LoVo (cell line): Measurements from ENCODE around the gene FARSA.
"Not testable (repeated sequence)": the region's sequence is repeated elsewhere in the genome, so short reads cannot be mapped to it uniquely, and the experiment has no call there.

Source experiments
- DNase-seq: peaks from one replicate; pipeline ENCODE4 v3.0.0-alpha.2; 2016; ENCODE audit warnings: low spot score

FARSA gene

DNA sequence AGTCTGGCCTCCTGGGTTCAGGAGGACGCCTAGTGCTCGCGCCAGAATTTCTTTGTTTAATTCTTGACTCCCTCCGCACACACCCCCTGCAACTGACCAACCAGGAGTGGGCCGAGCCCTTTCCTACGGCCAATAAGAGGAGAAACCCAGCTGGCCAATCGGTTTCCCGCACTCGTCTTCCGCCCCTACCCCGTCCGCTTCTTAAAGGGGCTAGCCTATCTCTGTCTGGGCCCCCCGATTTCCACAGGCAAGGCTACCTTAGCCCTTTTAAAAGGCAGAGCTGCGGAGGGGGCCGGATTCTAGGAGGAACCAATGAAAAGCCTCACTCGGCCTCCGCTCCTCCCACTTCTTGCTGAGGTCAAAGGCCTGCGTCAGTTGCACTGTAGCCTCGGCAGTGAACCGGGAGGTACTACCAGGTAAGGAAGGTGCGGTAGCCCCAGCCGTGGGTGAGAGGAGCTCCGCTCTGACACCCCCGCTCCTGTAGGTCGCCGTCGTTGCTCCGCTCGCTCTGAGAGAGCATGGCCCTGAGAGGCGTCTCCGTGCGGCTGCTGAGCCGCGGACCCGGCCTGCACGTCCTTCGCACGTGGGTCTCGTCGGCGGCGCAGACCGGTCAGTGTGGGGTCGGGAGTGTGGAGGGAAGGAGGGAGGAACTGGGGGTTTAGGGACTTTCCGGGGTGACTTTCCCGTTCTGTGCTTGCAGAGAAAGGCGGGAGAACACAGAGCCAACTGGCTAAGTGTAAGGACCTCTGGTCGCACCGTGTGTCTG, 42.5 kb downstream of the FARSA start, which contains the start of gene GCDH:
GCDH (plus strand) TSS at position 374 of the 766 bp plus-strand sequence; CDS start at position 519, 145 bp downstream.
- DNase-seq = peak; percentile 99

DNA sequence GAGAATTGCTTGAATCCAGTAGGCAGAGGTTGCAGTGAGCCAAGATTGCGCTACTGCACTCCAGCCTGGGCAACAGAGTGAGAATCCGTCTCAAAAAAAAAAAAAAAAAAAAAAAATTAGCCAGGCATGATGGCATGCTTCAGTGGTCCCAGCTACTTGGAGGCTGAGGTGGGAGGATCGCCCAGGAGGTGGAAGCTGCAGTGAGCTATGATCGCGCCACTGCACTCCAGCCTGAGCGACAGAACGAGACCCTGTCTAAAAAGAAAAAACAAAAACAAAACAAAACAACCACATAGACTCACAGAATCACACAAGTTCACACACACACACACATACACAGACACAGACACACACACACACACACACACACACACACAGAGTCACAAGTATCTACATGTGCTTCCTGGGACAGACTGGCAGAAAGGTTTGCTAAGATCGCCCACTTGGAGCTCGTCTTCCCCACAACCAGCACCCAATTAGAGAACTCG, 43.2 kb downstream of the FARSA start:
- DNase-seq = not testable (repeated sequence)

DNA sequence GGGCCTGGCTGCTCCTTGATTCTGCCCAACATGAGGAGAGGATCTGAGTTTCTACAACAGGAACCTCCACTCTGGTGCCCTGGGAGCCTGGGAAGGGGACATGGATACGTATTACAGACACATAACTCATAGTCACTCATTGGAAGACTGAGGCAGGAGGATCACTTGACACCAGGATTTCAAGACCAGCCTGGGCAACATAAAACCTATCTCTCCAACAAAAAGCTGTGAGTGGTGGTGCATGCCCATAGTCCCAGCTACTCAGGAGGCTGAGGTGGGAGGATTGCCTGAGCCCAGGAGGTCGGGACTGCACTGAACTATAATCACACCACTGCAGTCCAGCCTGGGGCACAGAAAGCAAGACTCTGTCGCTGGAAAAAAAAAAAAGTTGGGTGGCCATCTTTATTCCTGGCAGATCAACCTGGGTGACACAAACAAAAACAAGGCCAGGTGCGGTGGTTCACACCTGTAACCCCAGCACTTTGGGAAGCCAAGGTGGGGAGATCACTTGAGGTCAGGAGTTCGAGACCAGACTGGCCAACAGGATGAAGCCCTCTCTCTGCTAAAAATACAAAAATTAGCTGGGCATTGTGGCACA, 45.4 kb downstream of the FARSA start:
- no peak for DNase-seq

DNA sequence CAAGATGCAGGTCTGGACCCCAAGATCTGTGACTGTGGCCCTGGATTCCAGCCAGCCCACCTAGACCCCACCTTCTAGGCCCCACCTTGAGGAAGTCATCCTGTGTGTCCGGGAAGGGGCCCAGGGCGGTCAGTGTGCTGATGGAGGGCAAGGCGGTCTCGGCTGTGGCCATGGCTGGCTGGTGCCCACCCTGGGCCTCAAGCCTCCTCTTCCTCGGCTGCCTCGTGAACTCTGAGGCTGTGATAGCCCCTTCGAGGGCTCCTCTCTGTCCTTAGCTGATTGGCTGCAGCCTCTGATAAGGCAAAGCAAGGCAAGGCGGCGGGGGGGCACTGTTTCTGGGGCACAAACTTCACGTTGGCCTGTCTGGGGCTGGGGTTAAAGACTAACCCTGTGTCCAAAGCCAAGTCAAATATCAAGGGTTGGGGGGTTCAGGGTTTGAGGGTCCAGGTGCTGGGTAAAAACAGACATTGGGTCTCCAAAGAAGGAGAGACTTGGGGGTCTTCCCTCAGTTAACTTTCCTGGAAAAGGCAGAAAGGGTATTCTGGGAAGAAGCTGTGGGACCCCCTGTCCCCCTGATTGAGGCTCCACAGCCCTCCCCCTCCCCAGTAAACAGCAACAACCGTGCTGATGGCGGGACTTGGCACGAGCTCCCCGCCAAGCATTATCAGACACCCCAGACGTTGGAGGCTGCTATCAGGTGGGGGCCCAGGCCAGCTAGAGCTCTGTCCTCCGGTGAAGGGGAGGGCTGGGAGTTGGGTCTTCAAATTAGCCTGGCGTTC, 46.4 kb downstream of the FARSA start, which contains the start of gene KLF1:
KLF1 (minus strand) TSS at position 233 of the 779 bp plus-strand sequence; CDS start at position 172, 61 bp downstream.
- DNase-seq = no peak

DNA sequence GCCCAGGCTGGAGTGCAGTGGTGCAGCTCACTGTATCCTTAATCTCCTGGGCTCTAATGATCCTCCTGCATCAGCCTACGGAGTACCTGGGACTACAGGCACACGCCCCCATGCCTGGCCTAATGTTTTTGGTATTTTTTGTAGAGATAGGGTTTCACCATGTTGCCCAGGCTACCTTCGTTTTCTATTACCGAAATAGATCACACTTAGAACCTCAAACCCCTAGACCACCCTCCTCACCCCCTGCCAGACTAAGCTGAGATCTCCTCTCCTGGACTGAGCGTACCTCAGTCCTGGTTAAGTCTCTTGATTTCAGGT, 46.9 kb downstream of the FARSA start:
- no peak for DNase-seq

DNA sequence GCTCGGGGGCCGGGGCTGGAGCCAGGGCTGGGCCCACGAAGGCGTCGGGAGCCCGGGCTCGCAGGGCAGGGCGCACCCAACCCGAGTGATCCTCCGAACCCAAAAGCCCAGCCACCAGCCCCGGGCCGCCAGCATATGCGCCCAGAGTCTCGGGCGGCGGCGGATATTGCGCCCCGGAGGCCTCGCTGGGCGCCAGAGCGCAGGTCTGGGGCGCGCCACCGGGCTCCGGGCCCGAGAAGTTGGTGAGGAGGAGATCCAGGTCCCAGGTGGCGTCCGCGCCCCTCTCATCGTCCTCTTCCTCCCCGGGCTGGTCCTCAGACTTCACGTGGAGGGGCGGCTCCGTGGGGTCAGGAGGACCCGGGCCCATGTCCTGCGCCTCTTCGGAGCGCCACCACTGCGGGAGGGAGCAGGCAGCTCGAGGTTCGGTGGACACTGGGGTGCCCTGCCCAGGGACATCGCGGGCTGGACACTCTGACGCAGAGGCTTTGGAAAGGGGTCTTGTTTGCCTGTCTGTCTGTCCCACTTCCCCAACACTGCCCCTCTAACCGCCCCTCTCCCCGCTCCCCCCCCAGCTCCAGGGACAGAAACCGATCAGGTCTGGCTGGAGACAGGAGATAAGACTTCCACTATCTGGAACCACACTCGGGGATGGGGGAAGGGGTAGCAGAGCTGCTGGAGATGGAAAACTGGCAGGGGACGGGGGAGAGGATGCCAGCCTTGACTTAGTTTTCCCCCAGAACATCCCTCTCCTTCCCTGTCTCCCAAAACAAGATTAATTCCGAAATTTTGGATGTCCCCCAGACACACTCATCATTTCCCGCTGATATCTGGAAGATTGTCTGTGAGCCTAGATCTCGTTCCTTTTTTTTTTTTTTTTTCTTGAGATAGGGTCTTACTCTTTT, 47.5 kb downstream of the FARSA start:
- no peak for DNase-seq

DNA sequence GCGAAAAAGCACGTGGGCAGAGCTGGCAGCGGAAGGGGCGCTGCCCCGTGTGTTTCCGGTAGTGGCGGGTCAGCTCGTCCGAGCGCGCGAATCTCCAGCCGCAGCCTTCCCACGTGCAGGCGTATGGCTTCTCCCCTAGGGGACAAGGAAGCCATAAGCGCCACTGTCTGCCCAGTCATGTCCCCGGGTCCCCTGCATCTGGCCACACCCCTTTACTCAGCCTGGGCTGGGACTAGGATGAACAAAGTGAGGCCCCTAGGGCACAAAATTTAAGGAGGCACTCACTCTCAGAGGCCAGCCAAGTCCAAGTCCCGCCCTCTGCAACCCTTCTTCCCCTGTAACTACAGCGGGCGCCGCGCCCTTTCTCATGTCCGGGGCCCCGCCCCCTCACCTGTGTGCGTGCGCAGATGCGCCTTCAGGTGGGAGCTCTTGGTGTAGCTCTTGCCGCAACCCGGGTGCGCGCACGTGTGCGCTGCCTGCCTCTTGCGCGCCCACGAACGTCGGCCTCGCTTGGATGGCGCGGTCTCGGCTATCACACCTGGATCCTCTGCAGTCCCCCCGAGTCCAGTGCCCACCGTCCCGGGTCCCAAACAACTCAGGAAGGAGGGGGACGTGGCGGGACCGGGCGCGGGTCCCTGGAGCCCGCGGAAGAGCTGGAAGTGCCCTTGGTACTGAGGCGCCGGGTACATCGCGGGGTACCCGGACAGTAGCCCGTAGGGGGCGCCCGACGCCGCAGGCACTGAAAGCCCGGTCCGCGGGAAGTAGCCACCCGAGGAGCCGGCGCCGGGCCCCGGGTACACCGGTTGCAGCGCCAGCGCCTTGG, 48.4 kb downstream of the FARSA start:
- DNase-seq = peak; percentile 86

DNA sequence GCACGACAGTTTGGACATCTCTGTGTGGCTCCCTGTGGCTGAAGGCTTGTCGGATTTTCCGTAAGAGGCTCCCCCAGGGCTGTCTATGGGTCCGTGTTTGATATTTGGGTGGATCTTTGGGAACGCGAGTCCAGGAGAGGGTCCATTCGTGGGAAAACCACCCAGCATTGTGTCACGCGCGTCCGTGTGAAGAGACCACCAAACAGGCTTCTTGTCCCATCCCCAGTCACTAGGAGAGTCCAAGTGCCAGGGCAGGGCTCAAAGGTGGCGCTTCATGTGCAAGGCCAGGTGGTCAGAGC, 48.9 kb downstream of the FARSA start:
- no peak for DNase-seq

DNA sequence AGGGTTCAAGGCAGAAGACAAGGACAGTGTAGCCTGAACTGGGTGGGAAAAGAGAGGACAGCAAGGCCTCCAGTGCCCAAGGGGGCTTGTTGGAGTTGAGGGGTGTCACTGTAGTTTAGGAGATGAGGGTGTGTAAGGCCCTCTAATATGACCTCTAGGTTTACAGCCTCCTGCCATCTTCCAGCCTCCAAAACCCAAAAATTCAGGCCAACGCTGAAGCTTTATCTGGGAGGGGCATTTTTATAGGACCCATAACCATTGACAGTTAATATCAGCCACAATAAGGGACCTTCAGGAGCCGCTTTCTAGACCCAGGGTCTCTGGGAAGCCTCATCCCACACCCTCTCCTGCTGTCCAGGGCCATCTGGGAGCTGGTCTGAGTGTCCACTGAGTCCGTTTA, 49.3 kb downstream of the FARSA start:
- DNase-seq = no peak

DNA sequence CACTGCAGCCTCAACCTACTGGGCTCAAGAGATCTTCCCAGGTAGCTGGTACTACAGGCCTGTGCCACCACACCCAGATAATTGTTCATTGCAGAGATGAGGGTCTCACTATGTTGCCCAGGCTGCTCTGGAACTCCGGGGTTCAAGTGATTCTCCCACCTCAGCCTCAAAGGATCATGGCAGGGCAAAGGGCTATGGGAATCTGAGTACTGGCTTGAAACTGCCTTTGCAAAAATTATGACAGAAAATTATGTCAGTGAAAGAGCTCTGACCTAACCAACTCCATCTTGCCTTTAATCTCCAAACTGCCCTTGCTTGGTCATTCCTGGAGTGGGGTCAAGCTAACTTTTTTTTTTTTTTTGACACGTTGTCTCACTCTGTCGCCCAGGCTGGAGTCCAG, 50.9 kb downstream of the FARSA start:
- no peak for DNase-seq

DNA sequence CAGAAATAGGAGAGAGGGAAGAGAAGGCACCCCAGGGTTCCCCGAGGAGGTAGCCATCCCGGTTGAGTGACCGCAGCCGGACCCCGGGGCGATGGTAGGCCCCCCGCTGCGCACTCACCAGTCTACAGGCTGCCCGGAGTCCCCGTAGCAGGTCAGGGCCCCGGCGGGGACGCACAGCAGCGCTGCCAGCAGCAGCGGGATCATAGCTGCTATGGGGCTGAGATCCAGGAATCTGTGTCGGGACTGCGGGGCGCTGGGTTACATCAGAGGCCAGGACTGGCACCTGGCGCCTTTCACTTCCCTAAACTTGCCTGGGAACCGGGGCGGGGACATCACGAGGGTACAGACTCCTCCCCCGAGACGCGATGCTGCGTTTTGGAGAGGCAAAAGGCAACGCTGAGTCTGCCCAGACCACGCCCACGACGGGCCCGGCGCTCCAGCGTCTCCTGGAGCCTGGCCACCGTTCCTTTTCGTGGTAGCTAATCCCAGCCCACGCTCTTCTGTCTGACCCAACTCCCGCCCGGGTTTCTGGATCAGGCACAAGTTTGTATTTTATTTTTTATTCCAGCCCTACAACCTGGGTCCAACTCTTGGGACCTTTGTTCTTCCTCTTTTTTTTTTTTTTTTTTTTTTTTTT, 52.2 kb downstream of the FARSA start, which contains the start of gene DNASE2:
DNASE2 (minus strand) TSS at position 278 of the 637 bp plus-strand sequence; CDS start at position 204, 74 bp downstream.
- peak; percentile 98 for DNase-seq

DNA sequence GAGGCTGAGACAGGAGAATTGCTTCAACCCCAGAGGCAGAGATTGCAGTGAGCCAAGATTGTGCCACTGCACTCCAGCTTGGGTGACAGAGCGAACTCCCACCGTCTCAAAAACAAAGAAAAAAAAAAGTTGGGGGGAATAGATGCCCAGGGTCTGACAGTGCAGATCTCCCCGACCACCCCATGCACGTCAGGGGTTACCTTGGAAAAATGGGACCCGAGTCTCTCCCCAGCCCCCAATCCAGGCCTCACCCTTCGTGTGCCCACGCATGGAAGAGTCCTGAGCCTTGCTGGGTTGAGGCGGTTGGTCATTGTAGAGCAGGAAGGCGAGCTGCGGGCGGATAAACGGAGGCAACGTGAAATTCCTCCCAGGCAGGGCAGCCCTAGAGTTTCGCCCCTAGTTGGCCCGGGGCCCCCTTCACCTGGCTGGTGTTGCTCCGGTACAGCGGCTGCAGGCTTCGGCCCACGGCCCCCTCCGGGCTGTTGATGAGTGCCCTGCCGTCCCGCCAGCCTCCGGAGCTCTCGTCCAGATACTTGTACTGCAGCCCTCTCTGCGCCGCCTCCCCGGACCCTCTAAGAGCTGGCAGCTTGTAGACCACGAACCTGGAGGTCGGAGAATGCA, 52.9 kb downstream of the FARSA start:
- DNase-seq = no peak

DNA sequence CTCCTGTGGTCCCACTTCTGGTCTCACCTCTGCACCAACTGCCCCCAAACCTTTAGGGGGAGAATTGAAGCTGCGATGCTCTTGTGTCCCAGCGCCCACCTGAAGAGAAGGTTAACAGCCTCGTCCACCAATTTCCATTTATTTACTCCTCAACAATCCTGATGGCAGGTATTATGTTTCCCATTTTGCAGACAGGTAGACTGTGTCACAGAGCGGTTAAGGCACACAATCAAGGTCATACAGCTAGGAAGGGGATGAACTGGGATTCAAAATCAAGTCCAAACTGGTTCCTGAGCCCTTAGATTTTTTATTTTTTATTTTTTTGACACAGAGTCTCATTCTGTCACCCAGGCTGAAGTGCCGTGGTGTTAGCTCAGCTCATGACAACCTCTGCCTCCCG, 58.4 kb downstream of the FARSA start:
- no peak for DNase-seq

DNA sequence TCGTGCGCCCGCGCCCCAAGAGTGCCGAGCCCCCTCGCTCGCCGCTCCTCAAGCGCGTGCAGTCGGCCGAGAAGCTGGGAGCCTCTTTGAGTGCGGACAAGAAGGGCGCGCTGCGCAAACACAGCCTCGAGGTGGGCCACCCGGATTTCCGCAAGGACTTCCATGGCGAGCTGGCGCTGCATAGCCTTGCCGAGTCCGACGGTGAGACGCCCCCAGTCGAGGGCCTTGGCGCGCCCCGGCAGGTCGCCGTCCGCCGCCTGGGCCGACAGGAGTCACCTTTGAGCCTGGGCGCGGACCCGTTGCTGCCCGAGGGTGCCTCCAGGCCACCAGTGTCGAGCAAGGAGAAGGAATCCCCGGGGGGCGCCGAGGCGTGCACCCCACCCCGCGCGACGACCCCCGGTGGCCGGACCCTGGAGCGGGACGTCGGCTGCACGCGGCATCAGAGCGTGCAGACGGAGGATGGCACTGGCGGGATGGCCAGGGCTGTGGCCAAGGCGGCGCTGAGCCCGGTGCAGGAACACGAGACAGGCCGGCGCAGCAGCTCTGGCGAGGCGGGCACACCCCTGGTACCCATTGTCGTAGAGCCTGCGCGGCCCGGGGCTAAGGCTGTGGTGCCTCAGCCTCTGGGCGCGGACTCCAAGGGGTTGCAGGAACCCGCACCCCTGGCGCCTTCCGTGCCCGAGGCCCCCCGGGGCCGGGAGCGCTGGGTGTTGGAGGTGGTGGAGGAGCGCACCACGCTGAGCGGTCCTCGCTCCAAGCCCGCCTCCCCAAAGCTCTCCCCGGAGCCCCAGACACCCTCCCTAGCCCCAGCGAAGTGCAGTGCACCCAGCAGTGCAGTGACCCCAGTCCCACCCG, 59.4 kb downstream of the FARSA start:
- no peak for DNase-seq

DNA sequence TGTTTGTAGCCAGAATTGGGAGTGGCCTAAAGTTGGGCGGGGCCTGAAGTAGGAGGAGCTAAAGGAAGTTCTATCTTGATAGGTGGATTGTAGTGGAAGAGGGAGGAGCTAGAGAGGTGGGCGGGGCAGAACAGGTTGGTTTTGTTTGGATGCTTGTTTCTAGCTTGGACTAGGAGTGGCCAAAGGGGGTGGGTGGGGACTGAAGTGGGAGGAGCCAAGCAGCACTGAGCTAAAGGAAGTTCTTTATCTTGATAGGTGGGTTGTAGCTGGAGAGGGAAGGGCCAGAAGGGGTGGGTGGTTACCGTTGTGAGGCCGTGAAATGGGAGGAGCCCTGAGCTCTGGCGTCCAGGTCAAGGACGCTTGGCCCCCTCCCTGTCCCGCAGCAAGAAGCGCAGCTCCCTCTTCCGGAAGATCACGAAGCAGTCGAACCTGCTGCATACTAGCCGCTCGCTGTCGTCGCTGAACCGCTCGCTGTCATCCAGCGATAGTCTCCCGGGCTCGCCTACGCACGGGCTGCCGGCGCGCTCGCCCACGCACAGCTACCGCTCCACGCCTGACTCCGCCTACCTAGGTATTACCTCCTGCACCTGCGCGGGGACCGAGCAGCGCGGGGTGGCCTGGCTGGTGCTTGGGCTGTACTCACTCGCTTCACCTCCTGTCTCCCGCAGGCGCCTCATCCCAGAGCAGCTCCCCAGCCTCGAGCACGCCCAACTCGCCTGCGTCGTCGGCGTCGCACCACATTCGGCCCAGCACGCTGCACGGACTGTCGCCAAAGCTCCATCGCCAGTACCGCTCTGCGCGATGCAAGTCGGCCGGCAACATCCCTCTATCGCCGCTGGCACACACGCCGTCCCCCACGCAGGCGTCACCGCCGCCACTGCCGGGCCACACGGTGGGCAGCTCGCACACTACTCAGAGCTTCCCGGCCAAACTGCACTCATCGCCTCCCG, 60.3 kb downstream of the FARSA start:
- no peak for DNase-seq
